Thyroid gland (tissue), 4 donors: Measurements from ENCODE around the gene FXYD2. TPM values are rescaled to one million over a fixed set of nuclear protein-coding genes. Genes with fewer than 3 reads are reported as not detected.

Source experiments
- DNase-seq, 2 donors: peaks; one replicate each; pipeline ENCODE4 v3.0.0-alpha.2; 2019
- H3K27ac ChIP-seq, 3 donors: fragments of 200-600 bp; sonication (generic); 1 replicate in 2 of 3; 2 replicates in 1 of 3; pipeline ENCODE4 v1.5.1; 2016 to 2019; ENCODE audit warnings: mild to moderate bottlenecking in 1 of 3, moderate library complexity in 1 of 3
- H3K27me3 ChIP-seq: fragments of 200-600 bp; sonication (generic); one replicate; pipeline ENCODE4 v1.5.1; 2019
- H3K36me3 ChIP-seq, 2 donors: fragments of 200-600 bp; sonication (generic); one replicate each; pipeline ENCODE4 v1.5.1; 2016 to 2019
- H3K4me1 ChIP-seq, 2 donors: fragments of 200-600 bp; sonication (generic); one replicate each; pipeline ENCODE4 v1.5.1; 2017 to 2019
- H3K4me3 ChIP-seq, 3 donors: fragments of 200-600 bp; sonication (generic); replicated peaks in 1 of 3; 1 replicate in 2 of 3; 2 replicates in 1 of 3; pipeline ENCODE4 v1.5.1; 2016; ENCODE audit warnings: mild to moderate bottlenecking in 1 of 3
- H3K9me3 ChIP-seq: fragments of 200-600 bp; sonication (generic); one replicate; pipeline ENCODE4 v1.5.1; 2017
- POLR2A ChIP-seq, 2 donors: fragments of 450-650 bp; IDR thresholded peaks; one replicate each; pipeline ENCODE4 v1.6.1; 2017; ENCODE audit warnings: antibody characterized with exemption in 2 of 2, mild to moderate bottlenecking in 2 of 2, moderate library complexity in 1 of 2
- WGBS, 2 donors: methylation state at CpG; one replicate each; pipeline ENCODE4 v1.1.5; 2017; 5-methylcytosine and 5-hydroxymethylcytosine counted together
- intact Hi-C: fragments of 100-400 bp; cut with DNase I; formaldehyde crosslinking; loops from one replicate; pipeline ENCODE4 v1.15.1; 2023
- total RNA-seq, 4 donors: library from RNA; depleted of rRNA; stranded (reverse); fragments of >200 nt; gene quantifications; one replicate each; pipeline ENCODE4 v1.2.3, GENCODE V29; 2016
- TF ChIP-seq, protein P1 (sequence below), 6 experiments: fragments of 200-600 bp in 3 of 6; fragments of 450-650 bp in 3 of 6; sonication (generic) in 3 of 6; IDR thresholded peaks; one replicate each; pipeline ENCODE4 v1.5.1; 2016 to 2019; ENCODE audit warnings: antibody characterized with exemption in 6 of 6, mild to moderate bottlenecking in 2 of 6, inconsistent platforms in 1 of 6, moderate library complexity in 1 of 6

Gene FXYD2
- total RNA-seq, 4 donors from 2014 or later: 0.42 to 2.8 (median 1.5) TPM

GRCh38 chr11:117859061-117859460 is 34.5 kb upstream of the FXYD2 start:
- peaks cover 13 to 40% of the 10 kb centered on the region in 2 donors for H3K4me1 ChIP-seq
- no peak for TF ChIP-seq POLR2A (IDR thresholded peaks at IDR 0.05)
- TF ChIP-seq, protein P1, sequence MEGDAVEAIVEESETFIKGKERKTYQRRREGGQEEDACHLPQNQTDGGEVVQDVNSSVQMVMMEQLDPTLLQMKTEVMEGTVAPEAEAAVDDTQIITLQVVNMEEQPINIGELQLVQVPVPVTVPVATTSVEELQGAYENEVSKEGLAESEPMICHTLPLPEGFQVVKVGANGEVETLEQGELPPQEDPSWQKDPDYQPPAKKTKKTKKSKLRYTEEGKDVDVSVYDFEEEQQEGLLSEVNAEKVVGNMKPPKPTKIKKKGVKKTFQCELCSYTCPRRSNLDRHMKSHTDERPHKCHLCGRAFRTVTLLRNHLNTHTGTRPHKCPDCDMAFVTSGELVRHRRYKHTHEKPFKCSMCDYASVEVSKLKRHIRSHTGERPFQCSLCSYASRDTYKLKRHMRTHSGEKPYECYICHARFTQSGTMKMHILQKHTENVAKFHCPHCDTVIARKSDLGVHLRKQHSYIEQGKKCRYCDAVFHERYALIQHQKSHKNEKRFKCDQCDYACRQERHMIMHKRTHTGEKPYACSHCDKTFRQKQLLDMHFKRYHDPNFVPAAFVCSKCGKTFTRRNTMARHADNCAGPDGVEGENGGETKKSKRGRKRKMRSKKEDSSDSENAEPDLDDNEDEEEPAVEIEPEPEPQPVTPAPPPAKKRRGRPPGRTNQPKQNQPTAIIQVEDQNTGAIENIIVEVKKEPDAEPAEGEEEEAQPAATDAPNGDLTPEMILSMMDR (IDR thresholded peaks at IDR 0.05): no peak
- H3K27me3 ChIP-seq: no peaks in the 10 kb centered on the region
- intact Hi-C loops: no loop called here
- H3K36me3 ChIP-seq: no peaks in the 10 kb centered on the region
- WGBS, 2 donors: 90% methylated on average over 6 to 10 of the region's 10 CpGs
- no peak for DNase-seq
- H3K9me3 ChIP-seq: no peaks in the 10 kb centered on the region
- no peak overlapping the region for H3K4me3 ChIP-seq
- no peak overlapping the region for H3K27ac ChIP-seq

DNA sequence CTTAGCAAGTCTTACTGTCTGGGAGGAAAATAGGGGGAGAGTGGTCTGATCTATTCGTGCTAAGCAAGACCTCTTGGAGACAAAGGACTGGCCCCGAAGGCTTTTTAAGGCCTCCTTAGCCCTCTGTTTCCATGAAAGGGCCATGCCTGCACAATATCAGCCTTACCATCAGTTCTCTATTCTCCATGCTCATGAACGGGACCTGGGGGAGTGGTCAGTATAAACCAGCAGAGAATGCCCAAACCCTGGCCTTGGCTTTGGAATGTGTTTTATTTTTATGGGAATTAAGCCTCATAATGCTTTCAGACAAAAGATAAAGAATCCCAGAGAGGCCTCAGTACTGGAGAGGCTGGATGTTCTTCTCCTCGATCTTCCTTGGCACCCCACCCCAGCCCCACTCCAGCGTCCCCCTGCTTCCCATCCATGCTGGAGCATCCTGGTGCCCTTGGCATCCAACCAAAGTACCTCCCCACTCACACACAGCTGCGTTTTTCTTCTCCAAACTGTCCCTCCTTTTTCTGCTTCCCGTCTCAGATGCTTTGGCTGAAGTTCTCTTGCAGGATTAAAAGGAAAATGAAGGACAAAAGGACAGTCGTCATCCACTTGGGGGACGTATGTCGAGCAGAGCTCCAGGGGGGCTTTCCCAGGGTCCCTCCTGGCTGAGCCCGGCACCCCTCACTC is 33.3 kb upstream of the FXYD2 start:
- intact Hi-C loops: no loop called here
- Histone ChIP-seq H3K27me3 (no peaks in the 10 kb centered on the region), H3K4me3 (no peak overlapping the region), H3K9me3 (no peaks in the 10 kb centered on the region), H3K27ac (no peak overlapping the region), H3K4me1 (peaks cover 13 to 40% of the 10 kb centered on the region in 2 donors), H3K36me3 (no peaks in the 10 kb centered on the region)
- TF ChIP-seq, protein P1 (IDR thresholded peaks at IDR 0.05): no peak
- no peak for TF ChIP-seq POLR2A (IDR thresholded peaks at IDR 0.05)
- WGBS, 2 donors: 66 to 71% methylated on average over 11 of the region's 11 CpGs
- DNase-seq: no peak

- H3K27ac ChIP-seq: peak overlapping the region in 1 of 3 donors; percentile 52
- intact Hi-C loops: no loop called here
- peaks cover 13 to 25% of the 10 kb centered on the region in 2 donors for H3K4me1 ChIP-seq
- no peaks in the 10 kb centered on the region for H3K36me3 ChIP-seq
- TF ChIP-seq POLR2A (IDR thresholded peaks at IDR 0.05): no peak
- no peaks in the 10 kb centered on the region for H3K9me3 ChIP-seq
- WGBS, 2 donors: 81 to 83% methylated on average over 13 of the region's 13 CpGs
- H3K4me3 ChIP-seq: no peak overlapping the region
- no peaks in the 10 kb centered on the region for H3K27me3 ChIP-seq
- DNase-seq: no peak
Measured at GRCh38 chr11:117855912-117856651, 31.5 kb upstream of the FXYD2 start.

GRCh38 chr11:117855186-117855845 is 30.8 kb upstream of the FXYD2 start:
- H3K4me3 ChIP-seq: no peak overlapping the region
- no peaks in the 10 kb centered on the region for H3K9me3 ChIP-seq
- peak; percentile 30 to 35 for DNase-seq
- peaks cover 13 to 24% of the 10 kb centered on the region in 2 donors for H3K4me1 ChIP-seq
- no peaks in the 10 kb centered on the region for H3K27me3 ChIP-seq
- 23 to 44% methylated on average over 12 of the region's 12 CpGs for WGBS, 2 donors
- H3K36me3 ChIP-seq: no peaks in the 10 kb centered on the region
- TF ChIP-seq, protein P1 (IDR thresholded peaks at IDR 0.05): no peak
- no peak for TF ChIP-seq POLR2A (IDR thresholded peaks at IDR 0.05)
- H3K27ac ChIP-seq: peak overlapping the region in 2 of 3 donors; percentile 22 to 52
- intact Hi-C loops: no loop called here

- TF ChIP-seq, protein P1 (IDR thresholded peaks at IDR 0.05): no peak
- TF ChIP-seq POLR2A (IDR thresholded peaks at IDR 0.05): no peak
- Histone ChIP-seq H3K9me3 (no peaks in the 10 kb centered on the region), H3K4me3 (no peak overlapping the region), H3K27me3 (no peaks in the 10 kb centered on the region), H3K27ac (no peak overlapping the region), H3K36me3 (no peaks in the 10 kb centered on the region), H3K4me1 (peaks cover 13 to 24% of the 10 kb centered on the region in 2 donors)
- 64 to 65% methylated on average over 3 of the region's 3 CpGs for WGBS, 2 donors
- DNase-seq: no peak
- intact Hi-C loops: no loop called here
Measured at GRCh38 chr11:117852309-117852708, 27.8 kb upstream of the FXYD2 start.
